Measurements from ENCODE around the gene DCAF5.
"Not testable (repeated sequence)": the region's sequence is repeated elsewhere in the genome, so short reads cannot be mapped to it uniquely, and the experiment has no call there.

Gene DCAF5, protein sequence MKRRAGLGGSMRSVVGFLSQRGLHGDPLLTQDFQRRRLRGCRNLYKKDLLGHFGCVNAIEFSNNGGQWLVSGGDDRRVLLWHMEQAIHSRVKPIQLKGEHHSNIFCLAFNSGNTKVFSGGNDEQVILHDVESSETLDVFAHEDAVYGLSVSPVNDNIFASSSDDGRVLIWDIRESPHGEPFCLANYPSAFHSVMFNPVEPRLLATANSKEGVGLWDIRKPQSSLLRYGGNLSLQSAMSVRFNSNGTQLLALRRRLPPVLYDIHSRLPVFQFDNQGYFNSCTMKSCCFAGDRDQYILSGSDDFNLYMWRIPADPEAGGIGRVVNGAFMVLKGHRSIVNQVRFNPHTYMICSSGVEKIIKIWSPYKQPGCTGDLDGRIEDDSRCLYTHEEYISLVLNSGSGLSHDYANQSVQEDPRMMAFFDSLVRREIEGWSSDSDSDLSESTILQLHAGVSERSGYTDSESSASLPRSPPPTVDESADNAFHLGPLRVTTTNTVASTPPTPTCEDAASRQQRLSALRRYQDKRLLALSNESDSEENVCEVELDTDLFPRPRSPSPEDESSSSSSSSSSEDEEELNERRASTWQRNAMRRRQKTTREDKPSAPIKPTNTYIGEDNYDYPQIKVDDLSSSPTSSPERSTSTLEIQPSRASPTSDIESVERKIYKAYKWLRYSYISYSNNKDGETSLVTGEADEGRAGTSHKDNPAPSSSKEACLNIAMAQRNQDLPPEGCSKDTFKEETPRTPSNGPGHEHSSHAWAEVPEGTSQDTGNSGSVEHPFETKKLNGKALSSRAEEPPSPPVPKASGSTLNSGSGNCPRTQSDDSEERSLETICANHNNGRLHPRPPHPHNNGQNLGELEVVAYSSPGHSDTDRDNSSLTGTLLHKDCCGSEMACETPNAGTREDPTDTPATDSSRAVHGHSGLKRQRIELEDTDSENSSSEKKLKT

DNA sequence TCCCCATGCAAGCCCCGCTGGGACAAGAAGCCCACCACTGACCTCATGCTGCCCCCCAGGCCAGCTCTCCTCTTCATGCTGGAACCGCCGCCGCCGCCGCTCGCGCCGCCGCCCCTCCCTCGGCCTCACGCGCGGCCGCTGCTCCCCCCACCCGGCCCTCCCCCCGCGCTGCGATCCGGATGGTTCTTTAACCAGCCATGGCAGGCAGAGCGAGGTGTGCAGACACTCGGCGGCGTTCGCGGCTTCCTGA is at the start of gene DCAF5:
DCAF5 (minus strand) TSS at position 218 of the 250 bp plus-strand sequence; CDS start at position 77, 141 bp downstream.
- no peak for DNase-seq (ENCODE audit: low read depth)

DNA sequence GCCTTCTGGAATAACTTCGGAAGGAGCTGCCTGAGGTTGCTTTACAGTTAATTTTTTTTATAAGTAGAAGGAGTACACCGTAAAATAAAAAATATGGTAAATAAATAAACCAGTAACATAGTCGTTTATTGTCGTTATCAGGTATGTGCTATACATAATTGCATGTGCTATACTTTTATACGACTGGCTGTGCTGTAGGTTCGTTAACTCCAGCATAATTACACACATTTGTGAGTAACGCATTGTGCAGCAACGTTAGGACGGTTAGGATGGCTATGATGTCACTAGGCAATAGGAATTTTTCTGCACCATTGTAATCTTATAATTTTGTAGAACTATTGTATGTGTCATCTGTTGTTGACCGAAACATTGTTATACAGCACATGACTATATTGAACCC is 46.9 kb upstream of the DCAF5 start:
- DNase-seq (ENCODE audit: low read depth), result no peak

DNA sequence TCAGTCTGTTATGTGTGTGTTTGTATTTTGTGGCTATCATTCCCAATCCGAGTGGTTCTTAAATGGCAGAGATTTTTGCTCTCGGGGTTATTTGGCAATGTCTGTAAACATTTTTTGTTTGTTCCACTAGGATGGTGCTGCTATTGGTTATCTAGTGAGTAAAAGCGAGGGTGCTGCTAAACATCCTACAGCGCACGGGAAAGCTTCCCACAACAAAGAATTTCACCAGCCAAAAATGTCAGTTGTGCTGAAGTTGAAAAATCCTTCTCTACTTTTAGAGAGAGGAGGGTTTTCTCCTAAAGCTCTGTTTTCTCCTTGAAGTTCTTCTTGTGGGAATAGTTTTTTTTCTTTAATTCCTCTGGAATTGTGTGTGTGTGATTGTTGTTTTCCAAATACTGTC is 40.8 kb upstream of the DCAF5 start:
- DNase-seq (ENCODE audit: low read depth), result no peak

DNA sequence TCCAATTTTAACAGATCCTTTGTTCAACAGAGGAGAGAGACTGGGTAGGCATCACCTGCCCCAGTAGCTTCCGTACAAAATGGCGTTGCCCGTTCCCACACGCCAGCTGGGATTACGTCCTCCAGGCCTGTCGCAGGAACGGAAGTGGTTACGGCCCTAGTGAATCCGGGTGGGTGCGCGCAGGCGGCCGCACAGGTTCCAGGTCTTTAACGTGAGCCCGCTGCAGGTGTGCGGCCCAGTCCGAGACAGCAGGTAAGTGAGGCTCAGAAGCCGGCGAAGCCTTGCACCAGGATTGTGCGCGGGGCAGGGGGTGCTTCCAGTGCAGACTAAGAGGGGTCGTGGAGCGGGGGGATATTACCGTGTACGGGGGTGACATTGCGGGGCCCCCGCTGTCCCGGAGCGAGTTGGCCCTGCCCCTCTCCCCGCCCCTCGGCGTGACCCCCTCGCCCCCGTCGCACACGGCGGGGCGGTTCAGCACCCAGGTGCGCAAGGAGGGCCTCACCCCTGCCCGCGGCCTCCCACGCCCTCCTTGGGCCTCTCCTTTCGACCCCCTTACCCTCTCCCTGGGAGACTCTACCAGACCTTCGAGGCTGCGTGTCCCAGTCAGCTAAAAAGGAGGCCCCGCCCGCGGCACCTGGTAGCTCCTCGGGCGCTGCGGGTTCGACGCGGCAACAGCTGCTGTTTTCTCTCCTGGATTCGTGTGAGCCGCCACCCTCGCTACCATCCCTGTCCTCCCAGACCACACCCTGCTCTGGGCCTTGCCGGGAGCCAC is 38.6 kb upstream of the DCAF5 start, which contains the start of gene EXD2:
EXD2 (plus strand) TSS at position 159 of the 772 bp plus-strand sequence. CDS start 17,973 bp downstream, outside the sequence.
- peak; percentile 60 for DNase-seq (ENCODE audit: low read depth)

DNA sequence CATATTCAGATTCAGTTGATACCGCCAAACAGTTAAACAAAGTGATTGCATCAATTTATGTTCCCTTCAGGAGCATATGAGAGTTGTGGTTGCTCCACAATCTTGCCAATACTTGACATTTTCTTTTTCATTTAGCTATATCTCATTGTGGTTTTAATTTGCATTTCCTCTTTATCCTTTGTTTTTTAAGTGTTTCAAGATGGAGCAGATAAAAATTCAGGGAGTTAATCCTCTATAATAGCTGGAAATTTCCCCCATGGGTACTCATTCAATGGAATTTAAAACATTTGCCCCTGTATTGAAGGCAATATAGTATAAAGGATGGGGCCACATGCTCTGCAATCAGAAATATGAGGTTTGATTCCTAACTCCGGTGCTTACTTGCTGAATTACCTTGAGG is 37.3 kb upstream of the DCAF5 start:
- no peak for DNase-seq (ENCODE audit: low read depth)

DNA sequence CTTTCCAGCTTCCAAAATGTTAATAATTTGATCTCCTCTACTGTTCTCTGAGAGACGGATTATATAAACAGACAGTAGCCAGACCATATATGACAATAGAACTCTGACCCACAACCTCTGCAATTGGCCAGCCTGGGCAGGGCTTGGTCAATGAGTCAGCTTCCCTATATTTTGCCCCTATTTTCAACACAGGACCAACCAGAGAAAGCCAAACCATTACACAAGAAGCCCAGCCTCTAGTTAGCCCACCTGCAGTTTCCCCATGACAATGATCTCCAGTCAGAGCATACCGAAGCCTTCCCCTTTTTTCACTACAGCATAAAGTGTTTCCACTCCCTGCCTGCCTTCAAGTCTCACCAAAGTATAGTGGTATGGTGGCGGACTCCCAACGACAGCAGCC is 30.8 kb upstream of the DCAF5 start:
- no peak for DNase-seq (ENCODE audit: low read depth)

GRCh38 chr14:69182580-69182979 is 29.7 kb upstream of the DCAF5 start:
- DNase-seq (ENCODE audit: low read depth), result not testable (repeated sequence)

DNA sequence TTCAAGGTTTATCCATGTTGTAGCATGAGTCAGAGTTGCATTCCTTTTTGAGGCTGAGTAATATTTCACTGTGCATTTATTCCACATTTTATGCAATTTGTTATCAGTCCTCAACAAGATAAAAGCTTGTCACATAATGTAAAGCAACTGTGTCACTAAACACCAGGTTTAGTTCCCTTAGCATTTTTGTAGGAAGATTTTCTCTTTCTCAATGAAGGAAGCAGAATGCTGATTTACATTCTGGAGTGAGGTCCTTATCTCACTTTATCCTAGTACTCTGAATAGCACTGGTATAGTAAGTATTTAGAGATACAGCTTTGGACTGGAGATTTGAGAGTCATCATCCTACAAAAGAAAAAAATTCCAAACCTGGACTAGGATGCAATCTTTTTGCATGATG is 28.6 kb upstream of the DCAF5 start:
- no peak for DNase-seq (ENCODE audit: low read depth)

DNA sequence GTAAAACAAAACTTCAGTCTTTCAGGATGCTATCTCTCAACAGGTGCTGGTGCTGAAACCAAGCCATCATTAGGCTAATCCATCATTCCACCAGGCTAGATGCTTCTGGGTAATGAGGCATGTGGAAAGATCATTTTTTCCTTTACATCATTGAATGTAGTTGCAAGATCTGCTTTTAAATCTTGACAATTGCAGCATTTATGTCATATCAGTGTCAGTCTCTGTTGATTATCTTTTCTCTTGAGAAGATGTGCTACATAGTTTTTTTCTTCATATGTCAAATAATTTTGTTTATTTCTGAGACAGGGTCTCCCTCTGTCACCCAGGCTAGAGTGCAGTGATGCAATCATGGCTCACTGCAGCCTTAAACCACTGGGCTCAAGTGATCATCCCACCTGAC is 22.2 kb upstream of the DCAF5 start:
- DNase-seq (ENCODE audit: low read depth), result no peak

DNA sequence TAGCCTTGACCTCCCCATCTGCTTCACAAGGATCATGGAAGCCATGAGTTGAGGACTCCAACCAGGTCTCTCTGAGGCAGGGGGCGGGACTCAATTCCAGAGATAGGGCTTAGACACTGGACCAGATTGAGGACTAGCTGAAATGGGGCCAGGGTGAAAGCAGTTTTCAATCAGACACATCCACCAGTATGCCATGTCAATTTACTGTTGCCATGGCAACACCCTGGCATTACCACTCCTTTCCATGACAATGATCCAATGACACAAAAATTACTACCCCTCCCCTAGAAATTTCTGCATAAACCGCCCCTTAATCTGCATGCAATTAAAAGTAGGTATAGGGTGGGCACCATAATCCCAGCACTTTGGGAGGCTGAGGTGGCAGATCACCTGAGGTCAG is 18.6 kb upstream of the DCAF5 start:
- no peak for DNase-seq (ENCODE audit: low read depth)

GRCh38 chr14:69170839-69171238 is 17.9 kb upstream of the DCAF5 start:
- no peak for DNase-seq (ENCODE audit: low read depth)

- DNase-seq (ENCODE audit: low read depth), result not testable (repeated sequence)
These were observed 12.9 kb upstream of the DCAF5 start for GRCh38 chr14:69165787-69166186.

DNA sequence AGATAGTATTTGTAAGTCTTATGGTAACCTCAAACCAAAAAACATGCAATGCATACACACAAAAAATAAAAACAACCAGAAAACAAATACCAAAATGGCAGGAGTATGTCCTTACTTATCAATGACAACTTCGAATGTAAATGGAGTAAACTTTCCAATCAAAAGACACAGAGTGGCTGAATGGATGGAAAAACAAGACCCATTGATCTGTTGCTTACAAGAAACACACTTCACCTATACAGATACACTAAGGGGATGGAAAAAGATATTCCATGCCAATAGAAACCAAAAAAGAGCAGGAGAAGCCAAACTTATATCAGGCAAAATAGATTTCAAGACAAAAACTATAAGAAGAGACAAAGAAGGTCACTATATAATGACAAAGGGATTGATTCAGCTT is 8.7 kb upstream of the DCAF5 start:
- DNase-seq (ENCODE audit: low read depth), result no peak

DNA sequence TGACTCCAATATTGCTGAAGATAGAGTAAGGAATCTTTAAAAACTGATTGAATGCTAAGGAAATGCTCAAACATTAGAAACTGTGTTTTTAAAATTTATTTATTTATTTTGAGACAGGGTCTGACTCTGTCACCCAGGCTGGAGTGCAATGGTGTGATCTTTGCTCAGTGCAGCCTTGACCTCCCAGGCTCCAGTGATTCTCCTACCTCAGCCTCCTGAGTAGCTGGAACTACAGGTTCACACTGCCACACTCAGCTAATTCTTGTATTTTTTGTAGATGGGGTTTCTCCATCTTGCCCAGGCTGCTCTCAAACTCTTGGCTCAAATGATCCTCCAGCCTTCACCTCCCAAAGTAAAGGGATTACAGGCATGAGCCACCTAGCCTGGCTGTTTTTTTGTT is 3.3 kb upstream of the DCAF5 start:
- no peak for DNase-seq (ENCODE audit: low read depth)

DNA sequence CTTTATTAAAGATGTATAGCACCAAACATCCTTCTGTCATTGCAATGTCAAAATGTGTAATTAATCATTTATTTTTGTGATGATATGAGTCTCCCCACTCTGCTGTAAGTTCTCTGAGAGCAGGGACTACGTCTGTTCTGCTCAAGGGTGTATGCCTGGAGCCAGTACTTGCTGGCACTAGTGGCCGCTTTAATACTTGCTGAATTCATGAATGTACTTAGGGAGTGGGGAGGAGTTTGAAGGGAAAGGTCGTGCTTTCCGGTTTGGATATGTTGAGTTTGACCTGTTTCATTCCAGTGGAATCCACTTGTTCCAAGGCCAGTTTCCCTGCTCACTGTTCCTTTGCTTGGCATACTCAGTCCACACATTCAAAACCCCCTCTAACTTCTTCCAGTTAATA is 1.9 kb upstream of the DCAF5 start:
- DNase-seq (ENCODE audit: low read depth), result no peak

- DNase-seq (ENCODE audit: low read depth), result no peak
These were observed 953 bp upstream of the DCAF5 start for GRCh38 chr14:69153873-69154270.

GRCh38 chr14:69153152-69153872 is 393 bp upstream of the DCAF5 start:
- peak; percentile 78 for DNase-seq (ENCODE audit: low read depth)

- DNase-seq (ENCODE audit: low read depth), result no peak
These were observed 578 bp downstream of the DCAF5 start for GRCh38 chr14:69152181-69152901.

DNA sequence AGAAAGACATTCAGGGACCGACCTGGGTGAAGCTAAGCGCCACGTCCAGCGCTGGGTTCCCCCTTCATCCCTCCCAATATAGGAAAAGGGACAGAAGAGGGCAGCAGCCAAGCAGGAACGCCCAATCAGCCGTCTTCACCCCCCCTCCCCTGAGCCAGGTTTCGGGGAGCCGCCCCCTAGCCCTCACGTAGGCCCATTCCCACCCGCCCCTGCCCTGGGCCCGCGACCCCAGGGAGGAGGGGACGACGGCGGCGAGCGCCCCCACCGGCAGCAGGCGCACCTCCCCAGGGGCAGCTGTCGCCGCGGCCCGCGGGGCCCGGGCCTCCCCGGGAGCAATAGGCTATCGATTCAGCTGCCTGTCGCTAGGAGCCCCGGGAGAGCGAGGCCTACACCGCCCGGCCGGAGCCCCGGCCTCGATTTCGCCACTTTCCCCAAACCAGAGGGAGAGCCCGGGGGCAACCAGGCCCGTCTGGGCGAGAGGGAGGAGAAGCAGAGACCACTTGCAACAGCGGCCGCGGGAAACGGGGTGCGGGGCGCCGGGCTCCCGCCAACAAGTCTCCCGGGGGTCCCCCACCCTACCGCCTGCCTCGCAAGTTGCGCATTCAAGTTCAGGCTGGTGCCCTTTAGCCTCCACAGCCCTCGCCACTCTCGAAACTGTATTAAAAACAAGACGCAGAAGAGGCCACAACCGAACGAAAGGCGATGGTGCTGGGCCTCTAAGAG is 1.3 kb downstream of the DCAF5 start:
- DNase-seq (ENCODE audit: low read depth), result peak; percentile 57

GRCh38 chr14:69149461-69150244 is 3.3 kb downstream of the DCAF5 start:
- DNase-seq (ENCODE audit: low read depth), result no peak
